WTC11 (cell line): ENCODE data around the gene ENDOV. TPM values are rescaled to one million over a fixed set of nuclear protein-coding genes. Genes with fewer than 3 reads are reported as not detected.

Experiments
- ATAC-seq: fragments of 200-7000 bp; cut with Tn5 transposase; 2 replicates; pipeline ENCODE4 v1.10.0; 2021; ENCODE audit warnings: mild to moderate bottlenecking, moderate library complexity
- CTCF ChIA-PET: fragments of 300-600 bp; sonication (Branson Sonifier 250); formaldehyde crosslinking; loops from one replicate; lab custom pipeline; 2021; ENCODE audit warnings: antibody characterized with exemption; lab: Charles Lee
- POLR2A ChIA-PET: fragments of 350-600 bp; sonication (Branson Sonifier 250); formaldehyde crosslinking; loops from one replicate; lab custom pipeline; 2021; ENCODE audit warnings: antibody characterized with exemption; lab: Charles Lee
- DNase-seq: peaks from one replicate; pipeline ENCODE4 v3.0.0; 2021; ENCODE audit warnings: low spot score
- H3K27ac Mint-ChIP-seq: 2 replicates; pipeline ENCODE4 v1.8.0; 2021; ENCODE audit warnings: mixed read lengths
- H3K27me3 Mint-ChIP-seq: 2 replicates; pipeline ENCODE4 v1.8.0; 2021; ENCODE audit warnings: low read depth, mild to moderate bottlenecking, moderate library complexity, mixed read lengths
- H3K36me3 Mint-ChIP-seq: 2 replicates; pipeline ENCODE4 v1.8.0; 2021; ENCODE audit warnings: mixed read lengths
- H3K4me1 Mint-ChIP-seq: 2 replicates; pipeline ENCODE4 v1.8.0; 2022; ENCODE audit warnings: mixed read lengths
- H3K4me3 Mint-ChIP-seq: 2 replicates; pipeline ENCODE4 v1.8.0; 2021; ENCODE audit warnings: mild to moderate bottlenecking, moderate library complexity, mixed read lengths
- H3K9me3 Mint-ChIP-seq: 2 replicates; pipeline ENCODE4 v1.8.0; 2021; ENCODE audit warnings: mixed read lengths
- ATF1 ChIP-seq: sonication (generic); formaldehyde crosslinking; IDR thresholded peaks from 2 replicates; pipeline ENCODE4 v1.8.1; 2023; ENCODE audit warnings: mild to moderate bottlenecking, moderate library complexity, missing genetic modification reagents
- ATF6 ChIP-seq: sonication (generic); formaldehyde crosslinking; IDR thresholded peaks from 2 replicates; pipeline ENCODE4 v1.8.1; 2023; ENCODE audit warnings: mild to moderate bottlenecking, missing genetic modification reagents
- CDX4 ChIP-seq: fragments of 250-450 bp; sonication (Bioruptor Pico); IDR thresholded peaks from 2 replicates; pipeline ENCODE4 v1.9.0; 2021; ENCODE audit warnings: moderate library complexity, mild to moderate bottlenecking, inconsistent platforms, borderline replicate concordance
- CTCF ChIP-seq: fragments of 200-600 bp; IDR thresholded peaks from 2 replicates; pipeline ENCODE4 v1.8.0; 2022; ENCODE audit warnings: antibody characterized with exemption
- E2F4 ChIP-seq: sonication (generic); formaldehyde crosslinking; IDR thresholded peaks from 2 replicates; pipeline ENCODE4 v1.8.1; 2022; ENCODE audit warnings: low read depth, mild to moderate bottlenecking, moderate library complexity, missing genetic modification reagents, borderline replicate concordance
- E2F5 ChIP-seq: sonication (generic); formaldehyde crosslinking; IDR thresholded peaks from 2 replicates; pipeline ENCODE4 v1.8.1; 2022; ENCODE audit warnings: mild to moderate bottlenecking, moderate library complexity, missing genetic modification reagents
- ELF4 ChIP-seq: sonication (generic); formaldehyde crosslinking; IDR thresholded peaks from 2 replicates; pipeline ENCODE4 v1.8.1; 2022; ENCODE audit warnings: low read depth, mild to moderate bottlenecking, moderate library complexity, missing genetic modification reagents
- FOXP4 ChIP-seq: sonication (generic); formaldehyde crosslinking; IDR thresholded peaks from 2 replicates; pipeline ENCODE4 v1.8.0; 2022; ENCODE audit warnings: mild to moderate bottlenecking, missing genetic modification reagents
- GRHL2 ChIP-seq: fragments of 250-450 bp; sonication (Bioruptor Pico); IDR thresholded peaks from 2 replicates; pipeline ENCODE4 v1.8.0; 2022; ENCODE audit warnings: mild to moderate bottlenecking, moderate library complexity; ENCODE audit not compliant: insufficient replicate concordance, severe bottlenecking
- JAZF1 ChIP-seq: fragments of 250-450 bp; sonication (Bioruptor Pico); IDR thresholded peaks from 2 replicates; pipeline ENCODE4 v1.9.0; 2021; ENCODE audit warnings: moderate library complexity, mild to moderate bottlenecking, inconsistent platforms
- NR2C2 ChIP-seq: sonication (generic); formaldehyde crosslinking; IDR thresholded peaks from 2 replicates; pipeline ENCODE4 v1.8.0; 2022; ENCODE audit warnings: mild to moderate bottlenecking, missing genetic modification reagents
- NR3C1 ChIP-seq: sonication (generic); formaldehyde crosslinking; conservative IDR thresholded peaks from 2 replicates; pipeline ENCODE4 v1.8.1; 2023; ENCODE audit warnings: low read depth, mild to moderate bottlenecking, missing genetic modification reagents
- OVOL2 ChIP-seq: fragments of 250-450 bp; sonication (Bioruptor Pico); IDR thresholded peaks from 2 replicates; pipeline ENCODE4 v1.9.0; 2021; ENCODE audit warnings: mild to moderate bottlenecking, borderline replicate concordance
- RELA ChIP-seq: sonication (generic); formaldehyde crosslinking; IDR thresholded peaks from 2 replicates; pipeline ENCODE4 v1.8.1; 2022; ENCODE audit warnings: missing genetic modification reagents, mild to moderate bottlenecking, borderline replicate concordance
- TEAD1 ChIP-seq: sonication (generic); formaldehyde crosslinking; IDR thresholded peaks from 2 replicates; pipeline ENCODE4 v1.8.0; 2022; ENCODE audit warnings: mild to moderate bottlenecking, missing genetic modification reagents
- TEAD4 ChIP-seq: sonication (generic); formaldehyde crosslinking; IDR thresholded peaks from 2 replicates; pipeline ENCODE4 v1.8.0; 2022; ENCODE audit warnings: mild to moderate bottlenecking, missing genetic modification reagents
- ZNF512 ChIP-seq: sonication (generic); formaldehyde crosslinking; IDR thresholded peaks from 2 replicates; pipeline ENCODE4 v1.8.1; 2022; ENCODE audit warnings: missing genetic modification reagents, borderline replicate concordance
- ZNF671 ChIP-seq: fragments of 250-450 bp; sonication (Bioruptor Pico); IDR thresholded peaks from 2 replicates; pipeline ENCODE4 v1.8.0; 2021; ENCODE audit warnings: mild to moderate bottlenecking
- total RNA-seq: library from RNA; stranded (reverse); gene quantifications from 3 replicates; pipeline ENCODE4 v1.2.3, GENCODE V29; 2021

ENDOV gene
- total RNA-seq, 1 experiment from 2014 or later, result 25.2 TPM

- TF ChIP-seq GRHL2, result no peak
- no peak for TF ChIP-seq TEAD1 (CRISPR knock-in tag)
- TF ChIP-seq ZNF671 (CRISPR knock-in tag), result no peak
- no peak for TF ChIP-seq JAZF1 (CRISPR knock-in tag)
- TF ChIP-seq, all 79 proteins: peak for 0
Measured at GRCh38 chr17:80377798-80378197, 37.2 kb upstream of the ENDOV start (continued).

- H3K27ac Mint-ChIP-seq, result no peak overlapping the region
- POLR2A ChIA-PET, result no interaction called here
- no peak for ATAC-seq
- no peaks in the 10 kb centered on the region for H3K9me3 Mint-ChIP-seq
- H3K4me3 Mint-ChIP-seq, result no peak overlapping the region
- H3K4me1 Mint-ChIP-seq, result peaks cover 10% of the 10 kb centered on the region
- peaks cover 79% of the 10 kb centered on the region for H3K36me3 Mint-ChIP-seq
- CTCF ChIA-PET, result no interaction called here
- TF ChIP-seq ATF6 (CRISPR knock-in tag) (no peak), E2F4 (no peak), NR3C1 (CRISPR knock-in tag) (no peak), NR2C2 (CRISPR knock-in tag) (no peak), E2F5 (CRISPR knock-in tag) (no peak), RELA (CRISPR knock-in tag) (no peak), CTCF (no peak), ZNF512 (CRISPR knock-in tag) (no peak), CDX4 (CRISPR knock-in tag) (no peak), ATF1 (CRISPR knock-in tag) (no peak), ELF4 (CRISPR knock-in tag) (no peak)
- H3K27me3 Mint-ChIP-seq, result no peaks in the 10 kb centered on the region
- DNase-seq, result no peak
Measured at GRCh38 chr17:80379348-80379747, 35.6 kb upstream of the ENDOV start.

- H3K36me3 Mint-ChIP-seq, result peaks cover 73% of the 10 kb centered on the region
- CTCF ChIA-PET, result no interaction called here
- H3K4me3 Mint-ChIP-seq, result no peak overlapping the region
- no peaks in the 10 kb centered on the region for H3K27me3 Mint-ChIP-seq
- TF ChIP-seq TEAD4 (no peak), TEAD1 (CRISPR knock-in tag) (no peak), ZNF671 (CRISPR knock-in tag) (no peak), E2F4 (no peak), OVOL2 (CRISPR knock-in tag) (no peak), FOXP4 (CRISPR knock-in tag) (no peak)
- no peak overlapping the region for H3K27ac Mint-ChIP-seq
- ATAC-seq, result no peak
- peaks cover 3% of the 10 kb centered on the region for H3K4me1 Mint-ChIP-seq
- POLR2A ChIA-PET, result no interaction called here
- H3K9me3 Mint-ChIP-seq, result no peaks in the 10 kb centered on the region
- no peak for DNase-seq
Measured at GRCh38 chr17:80380068-80380467, 34.9 kb upstream of the ENDOV start.
